GM18858 (cell line): ENCODE data around the gene U2AF1L4.
A peak's percentile ranks its signal among the peaks of the same experiment; 100 is the strongest.

Experiments
- ATAC-seq: cut with Tn5 transposase; IDR thresholded peaks from one replicate; pipeline ENCODE4 v1.9.1; 2021; ENCODE audit not compliant: unreplicated experiment

Gene U2AF1L4

GRCh38 chr19:35742121-35742724, 3.0 kb downstream of the U2AF1L4 start, which contains the start of gene IGFLR1:
IGFLR1 (minus strand) TSS chr19:35742452; CDS start chr19:35741180, 1,272 bp downstream.
- no peak for ATAC-seq

DNA sequence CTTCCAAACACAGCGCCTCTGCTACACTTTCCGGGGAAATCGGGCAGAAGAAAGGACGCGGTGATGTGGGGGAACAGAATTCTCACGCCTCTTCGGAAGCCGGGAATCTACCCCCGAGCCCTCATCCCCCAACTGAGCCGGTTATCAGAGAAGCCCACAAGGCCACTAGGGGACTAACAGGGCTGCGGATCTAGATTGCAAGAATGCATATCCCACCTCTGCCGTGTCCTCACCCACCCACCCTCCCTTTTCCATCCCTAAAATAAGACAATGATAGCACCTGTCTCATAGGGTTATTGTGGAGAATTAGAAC, 4.1 kb downstream of the U2AF1L4 start:
- no peak for ATAC-seq

DNA sequence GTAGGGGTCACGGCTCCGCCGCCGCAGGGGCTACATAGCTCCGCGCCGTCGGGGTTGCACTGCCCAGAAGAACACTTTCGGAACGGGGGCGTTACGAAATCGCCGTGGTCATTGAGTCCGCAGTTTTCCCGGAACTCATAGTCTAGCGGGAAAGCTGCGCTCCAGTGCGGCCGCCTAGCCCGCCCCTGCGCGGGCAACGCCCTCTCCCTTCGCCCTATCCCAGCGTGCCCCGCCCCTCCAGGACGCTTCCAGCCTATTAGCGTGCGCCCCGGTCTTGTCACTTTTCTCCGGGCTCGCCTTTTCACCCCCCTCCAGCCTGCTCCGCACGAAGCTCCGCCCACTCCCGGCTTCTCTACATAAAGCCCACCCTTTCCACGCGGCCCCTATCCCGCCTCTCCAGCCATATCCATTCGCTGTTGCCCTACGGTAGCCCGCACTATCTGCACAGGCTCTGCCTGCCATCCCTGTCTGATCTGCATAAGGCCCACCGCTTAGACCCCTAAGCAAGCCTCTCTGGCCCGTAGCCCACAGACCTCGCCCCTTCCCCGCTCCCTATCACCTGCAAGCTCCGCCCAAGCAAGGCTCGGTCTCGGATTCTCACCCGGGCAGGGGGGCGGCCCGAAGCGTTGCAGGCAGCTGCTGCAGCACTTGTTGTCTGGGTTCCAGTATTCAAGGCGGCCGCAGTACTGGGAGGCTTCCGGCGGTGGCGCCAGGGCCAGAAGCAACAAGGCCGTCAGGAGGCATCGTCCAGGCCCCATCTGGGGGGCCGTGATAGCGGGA, 4.6 kb downstream of the U2AF1L4 start:
- ATAC-seq: peak; percentile 29

DNA sequence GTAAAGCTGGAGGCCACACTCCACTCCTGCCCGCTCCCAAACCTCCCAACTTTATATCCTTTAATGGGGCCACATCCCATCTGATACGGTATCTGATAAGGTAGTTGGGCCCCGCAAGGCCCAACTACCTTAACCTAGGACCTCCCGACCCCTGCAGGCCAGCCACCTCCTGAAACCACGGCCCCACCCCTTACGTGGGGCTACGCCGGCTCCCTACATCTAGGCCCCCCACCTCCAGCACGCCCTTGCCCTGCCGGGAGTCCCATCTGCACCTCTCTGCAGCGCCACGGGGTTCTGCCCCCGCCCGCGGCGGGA, 5.2 kb downstream of the U2AF1L4 start:
- peak; percentile 14 for ATAC-seq

DNA sequence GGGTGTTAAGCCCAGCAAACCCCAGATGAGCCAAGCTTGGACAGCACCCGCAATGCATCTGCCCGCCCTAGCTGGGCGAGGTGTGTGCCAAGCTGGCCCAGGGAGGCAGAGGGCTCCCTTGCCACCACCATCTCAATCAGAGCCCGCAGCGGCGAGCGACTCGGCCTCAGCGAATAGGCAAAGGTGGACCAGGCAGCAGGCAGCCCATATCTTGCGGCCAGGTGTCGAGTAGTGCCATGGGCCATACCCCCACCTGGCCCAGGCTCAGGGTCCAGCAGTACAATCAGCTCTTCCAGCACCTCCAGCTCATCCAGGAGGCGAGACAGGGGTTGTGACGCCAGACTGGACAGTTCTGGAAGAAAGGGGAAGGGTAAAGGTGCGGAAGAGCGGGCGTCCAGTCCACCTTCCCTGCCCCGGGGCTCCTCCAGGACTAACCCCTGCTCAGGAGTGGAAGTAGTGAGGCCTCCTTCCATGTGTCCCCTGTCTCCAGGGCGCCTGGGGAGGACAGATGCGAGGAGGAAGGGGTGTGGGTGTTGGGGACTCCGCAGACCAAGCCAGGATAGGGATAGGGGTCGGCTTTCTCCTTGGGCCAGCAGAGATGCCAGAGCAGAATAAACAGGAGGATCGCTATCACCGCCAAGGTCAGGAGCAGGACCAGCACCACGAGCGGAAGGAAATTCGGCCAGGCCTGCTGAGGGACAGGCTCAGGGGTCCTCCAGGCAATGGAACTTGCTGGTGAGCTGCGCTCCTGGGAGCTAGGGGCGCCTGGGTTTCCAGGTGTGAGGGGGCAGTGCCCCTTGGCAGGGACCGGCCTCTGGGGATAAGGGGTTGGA, 5.7 kb downstream of the U2AF1L4 start:
- no peak for ATAC-seq

DNA sequence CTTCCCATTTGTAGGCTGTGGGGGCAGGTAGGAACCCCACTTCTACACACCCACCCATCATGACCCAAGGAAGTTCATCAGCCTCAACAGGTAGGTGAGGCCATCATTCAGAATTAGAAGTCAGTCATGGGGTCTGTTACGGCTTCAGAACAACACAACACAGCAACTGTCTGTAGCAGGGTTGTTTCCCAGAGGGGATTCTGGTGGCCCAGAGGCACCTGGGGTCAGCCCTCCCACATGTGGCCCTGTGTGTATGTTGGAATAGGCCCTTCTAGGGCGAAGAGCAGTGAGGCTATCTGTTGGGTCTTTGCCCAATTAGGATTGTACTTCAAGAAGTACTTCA, 6.4 kb downstream of the U2AF1L4 start:
- ATAC-seq: no peak

- no peak for ATAC-seq
Measured at GRCh38 chr19:35738021-35738886, 7.0 kb downstream of the U2AF1L4 start.

DNA sequence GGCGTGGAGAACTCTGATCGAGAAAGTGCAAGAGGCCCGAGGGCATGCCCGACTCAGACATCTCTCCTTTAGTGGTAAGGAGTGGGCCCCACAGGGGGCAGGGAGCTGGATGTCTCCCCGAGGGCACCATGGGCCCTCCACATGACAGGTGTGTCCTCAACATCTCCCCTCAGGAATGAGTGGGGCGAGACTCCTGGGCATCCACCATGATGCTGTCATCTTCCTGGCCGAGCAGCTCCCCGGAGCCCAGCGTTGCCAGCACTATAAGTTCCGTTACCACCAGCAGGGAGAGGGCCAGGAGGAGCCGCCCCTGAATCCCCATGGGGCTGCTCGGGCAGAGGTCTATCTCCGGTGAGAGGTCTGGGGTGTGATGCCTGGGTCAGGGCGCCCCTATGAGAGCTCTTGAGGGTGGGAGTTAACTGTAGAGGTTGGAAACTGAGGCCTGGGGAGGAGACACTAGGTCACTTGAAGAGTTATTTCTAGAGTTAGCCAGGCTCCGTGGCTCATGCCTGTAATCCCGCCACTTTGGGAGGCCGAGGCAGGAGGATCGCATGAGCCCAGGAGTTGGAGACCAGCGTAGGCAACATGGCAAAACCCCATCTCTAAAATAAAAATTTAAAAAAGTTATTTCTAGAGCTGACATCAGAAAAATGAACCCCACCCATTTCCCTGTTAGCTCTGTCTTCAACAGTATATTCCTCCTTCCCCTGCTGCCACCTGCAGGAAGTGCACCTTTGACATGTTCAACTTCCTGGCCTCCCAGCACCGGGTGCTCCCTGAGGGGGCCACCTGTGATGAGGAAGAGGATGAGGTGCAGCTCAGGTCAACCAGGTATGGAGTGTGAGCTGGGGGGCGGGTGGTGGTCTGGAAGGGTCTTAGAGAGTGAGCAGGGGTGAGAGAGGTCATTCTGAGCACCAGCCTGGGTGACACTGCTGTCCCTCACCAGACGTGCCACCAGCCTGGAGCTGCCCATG, 8.0 kb downstream of the U2AF1L4 start:
- ATAC-seq: no peak

DNA sequence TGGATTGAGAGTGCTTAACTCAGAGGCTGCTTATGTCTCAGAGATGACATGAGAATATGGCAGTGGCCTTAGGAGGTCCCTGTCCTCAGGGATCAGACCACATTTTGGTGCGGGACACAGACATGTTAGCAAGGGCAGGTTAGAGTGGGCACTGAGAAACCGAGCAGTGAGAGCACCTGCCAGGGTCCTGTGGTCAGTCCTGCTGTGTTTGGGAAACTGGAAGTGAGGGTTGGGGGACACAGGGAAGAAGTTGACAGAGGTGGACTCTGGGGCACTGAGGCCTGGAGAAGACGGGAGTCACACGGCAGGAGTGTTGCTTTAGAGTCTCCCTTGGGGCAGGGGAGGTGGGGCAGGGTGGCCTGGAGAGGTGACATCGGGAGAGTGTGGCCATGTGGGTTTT, 10.3 kb downstream of the U2AF1L4 start:
- no peak for ATAC-seq

DNA sequence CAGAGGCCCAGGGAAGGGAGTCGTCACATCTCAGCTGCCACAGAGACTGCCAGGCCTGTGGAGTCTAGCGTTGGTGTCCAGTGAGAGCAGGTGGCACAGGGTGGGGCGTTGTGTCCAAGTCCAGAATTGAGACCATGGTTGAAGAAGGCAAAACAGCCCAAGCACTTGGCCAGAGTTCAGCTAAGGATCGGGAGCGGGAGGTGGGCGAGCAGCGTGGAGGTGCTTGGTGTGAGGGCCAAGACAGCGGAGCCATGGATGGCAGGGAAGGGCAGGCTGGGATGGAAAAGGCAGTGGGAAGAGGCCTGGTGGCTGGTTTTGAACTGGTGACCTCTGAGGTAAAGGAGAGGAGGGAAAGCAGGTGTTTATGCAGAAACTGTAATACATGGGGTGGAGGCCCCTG, 10.9 kb downstream of the U2AF1L4 start:
- no peak for ATAC-seq

GRCh38 chr19:35733180-35734125, 11.8 kb downstream of the U2AF1L4 start:
- no peak for ATAC-seq

- ATAC-seq: no peak
Measured at GRCh38 chr19:35732540-35733179, 12.6 kb downstream of the U2AF1L4 start.

- no peak for ATAC-seq
Measured at GRCh38 chr19:35731779-35732405, 13.3 kb downstream of the U2AF1L4 start.

- ATAC-seq: no peak
Measured at GRCh38 chr19:35731353-35731752, 13.9 kb downstream of the U2AF1L4 start.

GRCh38 chr19:35730326-35730725, 14.9 kb downstream of the U2AF1L4 start:
- ATAC-seq: no peak

DNA sequence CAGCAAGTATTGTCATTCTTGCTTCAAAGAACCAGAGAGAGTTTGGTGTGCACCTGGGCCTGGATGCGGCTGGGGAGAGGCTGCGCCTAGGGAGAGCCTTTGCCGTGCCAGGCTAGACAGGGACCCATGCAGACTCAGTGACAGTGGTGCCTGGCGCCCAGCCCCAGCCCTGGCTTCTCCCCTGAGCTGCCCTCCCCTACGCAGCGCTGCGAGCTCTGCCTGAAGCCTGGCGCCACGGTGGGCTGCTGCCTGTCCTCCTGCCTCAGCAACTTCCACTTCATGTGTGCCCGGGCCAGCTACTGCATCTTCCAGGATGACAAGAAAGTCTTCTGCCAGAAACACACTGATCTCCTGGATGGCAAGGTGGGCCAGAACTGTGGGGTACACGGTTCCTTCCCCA, 15.5 kb downstream of the U2AF1L4 start:
- no peak for ATAC-seq

DNA sequence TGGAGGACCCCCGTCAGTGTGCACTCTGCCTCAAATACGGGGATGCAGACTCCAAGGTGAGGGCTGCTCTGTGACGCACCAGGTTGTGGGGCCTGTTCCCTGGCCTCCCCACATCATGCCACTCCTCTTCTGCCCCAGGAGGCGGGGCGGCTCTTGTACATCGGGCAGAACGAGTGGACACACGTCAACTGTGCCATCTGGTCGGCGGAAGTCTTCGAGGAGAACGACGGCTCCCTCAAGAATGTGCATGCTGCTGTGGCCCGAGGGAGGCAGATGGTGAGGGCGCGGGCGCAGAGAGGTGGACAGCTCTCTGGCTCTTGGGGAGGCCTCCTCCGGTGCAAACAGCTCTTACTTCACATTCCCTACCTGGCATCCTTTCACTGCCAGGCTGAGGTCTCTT, 16.2 kb downstream of the U2AF1L4 start:
- no peak for ATAC-seq
